Uterus (tissue), 4 donors: ENCODE results near the gene PLSCR4. TPM values are rescaled to one million over a fixed set of nuclear protein-coding genes. Genes with fewer than 3 reads are reported as not detected.
"Not testable (repeated sequence)": the region's sequence is repeated elsewhere in the genome, so short reads cannot be mapped to it uniquely, and the experiment has no call there.

Source experiments
- DNase-seq, 2 donors: peaks; one replicate each; pipeline ENCODE4 v3.0.0-alpha.2; 2019 to 2020
- H3K27ac ChIP-seq, 2 donors: fragments of 200-600 bp; sonication (generic); 1 replicate in 1 of 2; 2 replicates in 1 of 2; pipeline ENCODE4 v1.5.1; 2016 to 2018
- H3K27me3 ChIP-seq, 2 donors: fragments of 200-600 bp; sonication (generic); one replicate each; pipeline ENCODE4 v1.5.1; 2018 to 2019; ENCODE audit warnings: control low read depth in 1 of 2
- H3K36me3 ChIP-seq, 2 donors: fragments of 200-600 bp; sonication (generic); one replicate each; pipeline ENCODE4 v1.5.1; 2019; ENCODE audit warnings: control low read depth in 1 of 2
- H3K4me1 ChIP-seq, 2 donors: fragments of 200-600 bp; sonication (generic); one replicate each; pipeline ENCODE4 v1.5.1; 2018 to 2019; ENCODE audit warnings: control low read depth in 1 of 2
- H3K4me3 ChIP-seq, 2 donors: fragments of 200-600 bp; sonication (generic); 1 replicate in 1 of 2; 2 replicates in 1 of 2; pipeline ENCODE4 v1.5.1; 2018 to 2019; ENCODE audit warnings: mild to moderate bottlenecking in 1 of 2
- H3K9me3 ChIP-seq, 2 donors: fragments of 200-600 bp; sonication (generic); one replicate each; pipeline ENCODE4 v1.5.1; 2019; ENCODE audit warnings: control low read depth in 1 of 2
- POLR2A ChIP-seq, 2 donors: fragments of 450-650 bp; IDR thresholded peaks; one replicate each; pipeline ENCODE4 v1.6.1; 2016; ENCODE audit warnings: antibody characterized with exemption in 2 of 2, mild to moderate bottlenecking in 1 of 2, moderate library complexity in 1 of 2
- intact Hi-C: fragments of 100-400 bp; cut with DNase I; formaldehyde crosslinking; loops from one replicate; pipeline ENCODE4 v1.15.1; 2023; ENCODE audit warnings: low total_unique reads
- total RNA-seq, 4 donors: library from RNA; depleted of rRNA in 3 of 4; stranded (reverse); fragments of >200 nt in 3 of 4; gene quantifications; one replicate each; pipeline versions ENCODE4 v1.1.0 to v1.2.4, GENCODE V29; 2014 to 2023
- TF ChIP-seq, protein P1 (sequence below), 4 experiments: fragments of 200-600 bp in 2 of 4; fragments of 450-650 bp in 2 of 4; sonication (generic) in 2 of 4; IDR thresholded peaks; one replicate each; pipeline ENCODE4 v1.5.1; 2016 to 2019; ENCODE audit warnings: antibody characterized with exemption in 4 of 4, mild to moderate bottlenecking in 2 of 4, moderate library complexity in 1 of 4
- donor health status: DM: yes; HTN: yes; CAD: no.

Gene PLSCR4
- total RNA-seq, 4 donors from 2014 or later: 45.9 to 107 (median 67.8) TPM

DNA sequence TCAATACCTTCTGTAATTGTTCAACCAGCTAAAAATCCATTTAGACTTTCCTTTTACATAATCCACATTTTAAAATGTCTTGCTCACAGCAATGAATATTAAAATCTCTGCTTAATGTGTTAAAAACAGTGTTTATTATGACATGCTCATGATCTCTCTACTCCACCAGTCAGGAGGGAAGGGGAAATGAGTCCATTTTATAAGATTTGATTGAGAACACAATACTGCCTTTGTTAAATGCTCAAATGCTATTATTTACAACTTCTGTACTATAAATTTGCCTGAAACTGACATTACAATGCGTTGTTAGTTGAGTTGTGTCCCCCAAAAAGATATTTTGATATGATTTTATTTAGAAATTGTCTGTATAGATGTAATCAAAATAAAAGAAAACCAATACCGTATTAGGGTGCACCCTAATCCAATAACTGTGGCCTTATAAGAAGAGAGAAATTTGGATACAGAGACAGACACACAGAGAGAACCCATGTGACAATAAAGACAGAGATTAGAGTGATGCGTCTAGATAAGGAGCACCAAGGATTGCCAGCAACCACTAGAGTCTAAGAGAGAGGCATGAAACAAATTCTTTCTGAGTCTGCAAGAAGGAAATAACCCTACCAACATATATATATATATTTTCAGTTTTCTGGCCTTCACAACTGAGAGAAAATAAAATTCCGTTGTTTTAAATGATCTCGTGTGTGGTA lies 9.1 kb upstream of the PLSCR4 start:
- no peaks in the 10 kb centered on the region for H3K4me1 ChIP-seq
- TF ChIP-seq, protein P1, sequence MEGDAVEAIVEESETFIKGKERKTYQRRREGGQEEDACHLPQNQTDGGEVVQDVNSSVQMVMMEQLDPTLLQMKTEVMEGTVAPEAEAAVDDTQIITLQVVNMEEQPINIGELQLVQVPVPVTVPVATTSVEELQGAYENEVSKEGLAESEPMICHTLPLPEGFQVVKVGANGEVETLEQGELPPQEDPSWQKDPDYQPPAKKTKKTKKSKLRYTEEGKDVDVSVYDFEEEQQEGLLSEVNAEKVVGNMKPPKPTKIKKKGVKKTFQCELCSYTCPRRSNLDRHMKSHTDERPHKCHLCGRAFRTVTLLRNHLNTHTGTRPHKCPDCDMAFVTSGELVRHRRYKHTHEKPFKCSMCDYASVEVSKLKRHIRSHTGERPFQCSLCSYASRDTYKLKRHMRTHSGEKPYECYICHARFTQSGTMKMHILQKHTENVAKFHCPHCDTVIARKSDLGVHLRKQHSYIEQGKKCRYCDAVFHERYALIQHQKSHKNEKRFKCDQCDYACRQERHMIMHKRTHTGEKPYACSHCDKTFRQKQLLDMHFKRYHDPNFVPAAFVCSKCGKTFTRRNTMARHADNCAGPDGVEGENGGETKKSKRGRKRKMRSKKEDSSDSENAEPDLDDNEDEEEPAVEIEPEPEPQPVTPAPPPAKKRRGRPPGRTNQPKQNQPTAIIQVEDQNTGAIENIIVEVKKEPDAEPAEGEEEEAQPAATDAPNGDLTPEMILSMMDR (IDR thresholded peaks at IDR 0.05): no peak
- TF ChIP-seq POLR2A (IDR thresholded peaks at IDR 0.05): no peak
- no peaks in the 10 kb centered on the region for H3K36me3 ChIP-seq

DNA sequence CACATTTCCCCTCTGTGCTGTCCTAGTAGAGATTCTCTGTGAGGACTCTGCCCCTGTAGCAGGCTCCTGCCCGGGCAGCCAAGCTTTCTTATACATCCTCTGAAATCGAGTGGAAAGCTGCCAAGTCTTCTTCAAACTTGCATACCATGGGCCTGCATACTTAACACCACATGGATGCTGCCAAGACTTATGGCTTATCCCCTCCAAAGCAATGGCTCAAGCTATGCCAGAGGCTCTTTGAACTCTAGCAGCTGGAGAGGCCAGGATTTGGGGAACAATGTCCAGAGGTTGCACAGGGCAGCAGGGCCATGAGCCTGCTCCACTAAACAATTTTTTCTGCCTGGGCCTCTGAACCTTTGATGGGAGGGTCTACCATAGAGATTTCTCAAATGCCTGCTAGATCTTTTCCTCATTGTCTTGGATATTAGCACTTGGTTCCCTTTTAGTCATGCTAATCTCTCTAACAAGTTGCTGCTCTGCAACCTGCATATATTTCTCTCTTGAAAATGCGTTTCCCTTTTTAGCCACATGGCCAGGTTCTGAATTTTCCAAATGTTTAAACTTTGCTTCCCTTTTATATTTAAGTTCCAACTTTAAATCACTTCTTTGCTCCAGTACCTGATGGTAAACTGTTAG lies 6.1 kb upstream of the PLSCR4 start:
- no peaks in the 10 kb centered on the region for H3K27me3 ChIP-seq
- TF ChIP-seq, protein P1 (IDR thresholded peaks at IDR 0.05): no peak
- TF ChIP-seq POLR2A (IDR thresholded peaks at IDR 0.05): no peak
- intact Hi-C loops: no loop called here
- no peak for DNase-seq
- no peak overlapping the region for H3K4me3 ChIP-seq
- H3K27ac ChIP-seq: no peak overlapping the region
- no peaks in the 10 kb centered on the region for H3K4me1 ChIP-seq
- no peaks in the 10 kb centered on the region for H3K36me3 ChIP-seq
- H3K9me3 ChIP-seq: no peaks in the 10 kb centered on the region

More for the DNA sequence above, 9.1 kb upstream of the PLSCR4 start:
- intact Hi-C loops: no loop called here
- no peaks in the 10 kb centered on the region for H3K27me3 ChIP-seq
- no peak overlapping the region for H3K4me3 ChIP-seq
- no peak overlapping the region for H3K27ac ChIP-seq
- no peaks in the 10 kb centered on the region for H3K9me3 ChIP-seq
- no peak for DNase-seq

DNA sequence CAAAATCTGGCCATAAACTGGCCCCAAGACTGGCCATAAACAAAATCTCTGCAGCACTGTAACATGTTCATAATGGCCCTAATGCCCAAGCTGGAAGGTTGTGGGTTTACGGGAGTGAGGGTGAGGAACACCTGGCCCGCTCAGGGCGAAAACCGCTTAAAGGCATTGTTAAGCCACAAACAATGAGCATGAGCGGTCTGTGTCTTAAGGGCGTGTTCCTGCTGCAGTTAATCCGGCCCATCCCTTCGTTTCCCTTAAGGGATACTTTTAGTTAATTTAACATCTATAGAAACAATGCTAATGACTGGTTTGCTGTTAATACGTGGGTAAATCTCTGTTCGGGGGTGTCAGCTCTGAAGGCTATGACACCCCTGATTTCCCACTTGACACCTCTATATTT lies 1.5 kb upstream of the PLSCR4 start:
- H3K27me3 ChIP-seq, H3K4me3 ChIP-seq, DNase-seq, H3K4me1 ChIP-seq, H3K36me3 ChIP-seq, intact Hi-C loops, H3K9me3 ChIP-seq: not testable (repeated sequence)
- H3K27ac ChIP-seq: peak overlapping the region; percentile 95 to 98

DNA sequence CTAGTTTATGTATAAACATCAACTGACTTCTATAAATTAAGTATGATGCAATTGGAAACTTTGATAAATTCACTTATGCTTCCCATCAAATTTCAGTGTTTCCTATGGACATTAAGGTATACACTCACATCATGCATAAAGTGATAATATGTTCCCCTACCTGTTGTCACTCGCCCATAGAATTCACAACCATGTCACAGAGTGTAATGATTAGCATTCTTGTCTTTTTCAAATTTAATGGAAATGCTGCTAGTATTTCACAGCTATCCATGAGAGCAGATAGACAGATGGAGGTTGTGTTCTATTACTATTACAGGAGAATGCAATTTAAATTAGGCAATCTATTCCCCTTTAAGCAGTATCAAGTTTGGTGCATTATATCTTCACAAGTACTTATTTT lies 984 bp downstream of the PLSCR4 start:
- TF ChIP-seq, protein P1 (IDR thresholded peaks at IDR 0.05): no peak
- no peak for TF ChIP-seq POLR2A (IDR thresholded peaks at IDR 0.05)
- Histone ChIP-seq H3K27ac (peak overlapping the region; percentile 95 to 98), H3K27me3 (no peaks in the 10 kb centered on the region), H3K36me3 (no peaks in the 10 kb centered on the region), H3K4me1 (no peaks in the 10 kb centered on the region), H3K4me3 (peak overlapping the region; percentile 56 to 95), H3K9me3 (no peaks in the 10 kb centered on the region)
- intact Hi-C loops: no loop called here
- no peak for DNase-seq

DNA sequence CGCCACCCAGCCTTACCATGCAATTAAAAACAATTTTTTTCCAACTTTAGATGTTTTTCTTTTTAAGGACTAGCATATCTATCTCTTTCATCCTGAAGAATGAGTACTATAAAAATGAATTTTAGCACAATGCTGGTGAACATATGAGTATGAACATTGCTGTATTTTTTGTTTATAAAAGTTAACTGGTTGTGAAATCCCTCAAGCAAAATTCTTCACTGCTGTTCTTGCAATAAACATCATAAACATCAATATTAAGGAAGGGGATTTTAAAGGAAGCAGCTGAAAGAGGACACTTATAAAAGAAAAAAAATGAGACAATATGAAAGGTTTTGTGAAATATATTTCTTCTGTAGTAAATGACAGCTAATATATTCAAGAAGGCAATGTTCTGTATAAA lies 3.0 kb downstream of the PLSCR4 start:
- Histone ChIP-seq H3K4me3 (no peak overlapping the region), H3K27me3 (no peaks in the 10 kb centered on the region)

More for the DNA sequence above, 3.0 kb downstream of the PLSCR4 start:
- no peaks in the 10 kb centered on the region for H3K9me3 ChIP-seq
- TF ChIP-seq POLR2A (IDR thresholded peaks at IDR 0.05): no peak
- TF ChIP-seq, protein P1 (IDR thresholded peaks at IDR 0.05): no peak
- no peaks in the 10 kb centered on the region for H3K36me3 ChIP-seq
- DNase-seq: no peak
- H3K4me1 ChIP-seq: no peaks in the 10 kb centered on the region
- peak overlapping the region; percentile 1 to 17 for H3K27ac ChIP-seq
- intact Hi-C loops: no loop called here
